ENCODE results near the gene ECT2.
"Not testable (repeated sequence)": the region's sequence is repeated elsewhere in the genome, so short reads cannot be mapped to it uniquely, and the experiment has no call there.

Gene ECT2

GRCh38 chr3:172746475-172746874 lies 4.1 kb upstream of the ECT2 start:
- DNase-seq (ENCODE audit: low read depth in 2 of 2) = no peak

GRCh38 chr3:172749230-172749965 lies 1.1 kb upstream of the ECT2 start:
- DNase-seq (ENCODE audit: low read depth in 2 of 2) = no peak

- DNase-seq (ENCODE audit: low read depth in 2 of 2) = no peak
These were observed 508 bp upstream of the ECT2 start for GRCh38 chr3:172750069-172750367.

- DNase-seq (ENCODE audit: low read depth in 2 of 2) = no peak
These were observed 714 bp downstream of the ECT2 start for GRCh38 chr3:172751175-172751704.

GRCh38 chr3:172752651-172753050 lies 2.1 kb downstream of the ECT2 start:
- no peak for DNase-seq (ENCODE audit: low read depth in 2 of 2)

GRCh38 chr3:172753125-172753524 lies 2.6 kb downstream of the ECT2 start:
- DNase-seq (ENCODE audit: low read depth in 2 of 2) = no peak

- not testable (repeated sequence) for DNase-seq (ENCODE audit: low read depth in 2 of 2)
These were observed 9.9 kb downstream of the ECT2 start for GRCh38 chr3:172760416-172760815.

- no peak for DNase-seq (ENCODE audit: low read depth in 2 of 2)
These were observed 15.7 kb downstream of the ECT2 start for GRCh38 chr3:172766241-172766640.

- no peak for DNase-seq (ENCODE audit: low read depth in 2 of 2)
These were observed 16.3 kb downstream of the ECT2 start for GRCh38 chr3:172766718-172767405.

GRCh38 chr3:172770382-172770781 lies 19.9 kb downstream of the ECT2 start:
- DNase-seq (ENCODE audit: low read depth in 2 of 2) = no peak

GRCh38 chr3:172771672-172772071 lies 21.1 kb downstream of the ECT2 start:
- DNase-seq (ENCODE audit: low read depth in 2 of 2) = no peak

GRCh38 chr3:172776049-172776717 lies 25.7 kb downstream of the ECT2 start:
- no peak for DNase-seq (ENCODE audit: low read depth in 2 of 2)

- no peak for DNase-seq (ENCODE audit: low read depth in 2 of 2)
These were observed 27.4 kb downstream of the ECT2 start for GRCh38 chr3:172777901-172778300.

- DNase-seq (ENCODE audit: low read depth in 2 of 2) = no peak
These were observed 31.7 kb downstream of the ECT2 start for GRCh38 chr3:172782235-172782634.

- no peak for DNase-seq (ENCODE audit: low read depth in 2 of 2)
These were observed 35.5 kb downstream of the ECT2 start for GRCh38 chr3:172786036-172786435.

GRCh38 chr3:172787019-172787418 lies 36.5 kb downstream of the ECT2 start:
- no peak for DNase-seq (ENCODE audit: low read depth in 2 of 2)

- DNase-seq (ENCODE audit: low read depth in 2 of 2) = no peak
These were observed 37.2 kb downstream of the ECT2 start for GRCh38 chr3:172787746-172788145.

- DNase-seq (ENCODE audit: low read depth in 2 of 2) = no peak
These were observed 48.7 kb downstream of the ECT2 start for GRCh38 chr3:172799246-172799645.

GRCh38 chr3:172800156-172800555 lies 49.6 kb downstream of the ECT2 start:
- DNase-seq (ENCODE audit: low read depth in 2 of 2) = no peak

- no peak for DNase-seq (ENCODE audit: low read depth in 2 of 2)
These were observed 53.0 kb downstream of the ECT2 start for GRCh38 chr3:172803489-172803888.

GRCh38 chr3:172804323-172804722 lies 53.8 kb downstream of the ECT2 start:
- DNase-seq (ENCODE audit: low read depth in 2 of 2) = no peak

- DNase-seq (ENCODE audit: low read depth in 2 of 2) = no peak
These were observed 58.5 kb downstream of the ECT2 start for GRCh38 chr3:172808969-172809546.

Measured in activated CD8-positive, alpha-beta memory T cell treated with anti-CD3 and anti-CD28 coated beads for 4 hours (primary cell).